GM23338 (cell line): Measurements from ENCODE around the gene LIG4. TPM values are rescaled to one million over a fixed set of nuclear protein-coding genes. Genes with fewer than 3 reads are reported as not detected.
A peak's percentile ranks its signal among the peaks of the same experiment; 100 is the strongest.

ENCODE experiments used
- ATAC-seq: fragments of 200-7000 bp; cut with Tn5 transposase; 3 replicates; pipeline ENCODE4 v1.9.1; 2020
- DNase-seq: peaks from one replicate; pipeline ENCODE4 v3.0.0-alpha.2; 2015; ENCODE audit warnings: low spot score
- H2AFZ ChIP-seq: fragments of 200-600 bp; sonication (generic); 2 replicates; pipeline ENCODE4 v1.8.0; 2016; ENCODE audit warnings: antibody characterized with exemption, mild to moderate bottlenecking, moderate library complexity
- H3F3A ChIP-seq: fragments of 200-600 bp; sonication (generic); replicated peaks from 2 replicates; pipeline ENCODE4 v1.8.0; 2017; ENCODE audit warnings: antibody characterized with exemption, mixed run types, low read depth
- H3K27ac ChIP-seq: fragments of 200-600 bp; sonication (generic); 2 replicates; pipeline ENCODE4 v1.6.1; 2016; ENCODE audit warnings: low read depth
- H3K27me3 ChIP-seq: fragments of 200-600 bp; sonication (generic); 2 replicates; pipeline ENCODE4 v1.8.0; 2016; ENCODE audit warnings: mild to moderate bottlenecking, mixed run types, moderate library complexity; ENCODE audit not compliant: insufficient read depth
- H3K36me3 ChIP-seq: fragments of 200-600 bp; sonication (generic); 2 replicates; pipeline ENCODE4 v1.8.0; 2016; ENCODE audit warnings: mild to moderate bottlenecking; ENCODE audit not compliant: insufficient read depth
- H3K4me1 ChIP-seq: fragments of 200-600 bp; sonication (generic); 2 replicates; pipeline ENCODE4 v1.8.0; 2016; ENCODE audit warnings: mild to moderate bottlenecking, moderate library complexity; ENCODE audit not compliant: insufficient read depth
- H3K4me2 ChIP-seq: fragments of 200-600 bp; sonication (generic); 2 replicates; pipeline ENCODE4 v1.7.1; 2017; ENCODE audit warnings: mixed run types
- H3K4me3 ChIP-seq: fragments of 200-600 bp; sonication (generic); 2 replicates; pipeline ENCODE4 v1.6.1; 2016; ENCODE audit warnings: mixed run types
- H3K79me2 ChIP-seq: fragments of 200-600 bp; sonication (generic); replicated peaks from 2 replicates; pipeline ENCODE4 v1.8.0; 2017; ENCODE audit warnings: mild to moderate bottlenecking; ENCODE audit not compliant: insufficient read depth
- H3K9me2 ChIP-seq: fragments of 200-600 bp; sonication (generic); 2 replicates; pipeline ENCODE4 v1.8.0; 2017; ENCODE audit not compliant: insufficient read depth
- H4K20me1 ChIP-seq: fragments of 200-600 bp; sonication (generic); replicated peaks from 2 replicates; pipeline ENCODE4 v1.8.0; 2017; ENCODE audit warnings: mild to moderate bottlenecking; ENCODE audit not compliant: insufficient read depth
- H3K27ac Mint-ChIP-seq: 2 replicates; pipeline ENCODE4 v1.8.0; 2020; ENCODE audit warnings: inconsistent platforms, mild to moderate bottlenecking, moderate library complexity, mixed read lengths
- H3K27me3 Mint-ChIP-seq: 3 replicates; pipeline ENCODE4 v1.8.0; 2022; ENCODE audit warnings: low read depth, mild to moderate bottlenecking, moderate library complexity, mixed read lengths, inconsistent platforms; ENCODE audit not compliant: insufficient read depth, poor library complexity
- H3K36me3 Mint-ChIP-seq: 3 replicates; pipeline ENCODE4 v1.8.0; 2021; ENCODE audit warnings: low read depth, mild to moderate bottlenecking, inconsistent platforms, moderate library complexity, mixed read lengths
- H3K4me1 Mint-ChIP-seq: 3 replicates; pipeline ENCODE4 v1.8.0; 2020; ENCODE audit warnings: mild to moderate bottlenecking, inconsistent platforms, mixed read lengths
- H3K4me3 Mint-ChIP-seq: 3 replicates; pipeline ENCODE4 v1.8.0; 2021; ENCODE audit warnings: moderate library complexity, mild to moderate bottlenecking, inconsistent platforms, mixed read lengths
- H3K9me3 Mint-ChIP-seq: 3 replicates; pipeline ENCODE4 v1.8.0; 2020; ENCODE audit warnings: moderate library complexity, mild to moderate bottlenecking, inconsistent platforms, mixed read lengths
- CREB1 ChIP-seq: fragments of 250-450 bp; sonication (Bioruptor Pico); IDR thresholded peaks from 2 replicates; pipeline ENCODE4 v1.5.0; 2020; ENCODE audit warnings: low read depth, mild to moderate bottlenecking, moderate library complexity
- CTCF ChIP-seq, 2 experiments: fragments of 200-600 bp in 1 of 2; sonication (generic) in 1 of 2; conservative IDR thresholded peaks; 2 replicates each; pipeline versions ENCODE4 v1.5.1 to v1.6.1; 2016 to 2017; ENCODE audit warnings: antibody characterized with exemption in 2 of 2, low read depth in 2 of 2, mild to moderate bottlenecking in 2 of 2, moderate library complexity in 1 of 2
- EZH2 ChIP-seq: fragments of 200-600 bp; sonication (generic); IDR thresholded peaks from one replicate; pipeline ENCODE4 v1.8.0; 2017; ENCODE audit warnings: antibody characterized with exemption, mild to moderate bottlenecking, low read depth; ENCODE audit not compliant: unreplicated experiment
- EZH2phosphoT487 ChIP-seq: fragments of 200-600 bp; sonication (generic); IDR thresholded peaks from one replicate; pipeline ENCODE4 v1.8.1; 2018; ENCODE audit warnings: antibody characterized with exemption; ENCODE audit not compliant: unreplicated experiment
- NANOG ChIP-seq: IDR thresholded peaks from 2 replicates; pipeline ENCODE4 v1.6.1; 2016; ENCODE audit warnings: antibody characterized with exemption, borderline replicate concordance
- POLR2AphosphoS5 ChIP-seq: IDR thresholded peaks from 2 replicates; pipeline ENCODE4 v1.6.1; 2016; ENCODE audit warnings: antibody characterized with exemption, low read depth
- ZNF114 ChIP-seq: fragments of 250-450 bp; sonication (Bioruptor Pico); IDR thresholded peaks from 2 replicates; pipeline ENCODE4 v1.5.0; 2020; ENCODE audit warnings: mild to moderate bottlenecking, moderate library complexity
- ZNF462 ChIP-seq: fragments of 250-450 bp; sonication (Bioruptor Pico); IDR thresholded peaks from 2 replicates; pipeline ENCODE4 v1.5.0; 2020; ENCODE audit warnings: mild to moderate bottlenecking, moderate library complexity
- polyA plus RNA-seq: library from polyadenylated mRNA; unstranded; fragments of >200 nt; fragmentation: Nextera tagmentation; extraction: Ambion mirVana; gene quantifications from 2 replicates; pipeline ENCODE4 v1.2.1, GENCODE V29; 2016
- total RNA-seq: library from RNA; depleted of rRNA; stranded (reverse); fragments of >200 nt; shearing (Covaris generic); gene quantifications from 2 replicates; pipeline ENCODE4 v1.2.3, GENCODE V29; 2014

The LIG4 gene
- total and polyA plus RNA-seq, 2 experiments from 2014 or later = 2.6 to 4.9 TPM

GRCh38 chr13:108214441-108215271, 680 bp downstream of the LIG4 start (continued):
- TF ChIP-seq ZNF462 (CRISPR knock-in tag) = no peak

GRCh38 chr13:108213946-108214345, 1.4 kb downstream of the LIG4 start:
- DNase-seq = no peak
- peaks cover 11% of the 10 kb centered on the region for H3K4me1 Mint-ChIP-seq
- TF ChIP-seq CREB1 (CRISPR knock-in tag) (no peak), EZH2phosphoT487 (no peak), POLR2AphosphoS5 (no peak), ZNF114 (no peak), CTCF (conservative IDR thresholded peaks at IDR 0.05; ENCODE audit: low read depth in 2 of 2) (no peak), NANOG (no peak), EZH2 (no peak)

More at GRCh38 chr13:108213946-108214345, 1.4 kb downstream of the LIG4 start:
- H3K9me3 Mint-ChIP-seq = no peaks in the 10 kb centered on the region
- Histone ChIP-seq H3K36me3 (peaks cover 3% of the 10 kb centered on the region; the same call in 1 of the 2 replicates), H3K79me2 (peaks cover 3% of the 10 kb centered on the region), H3K4me2 (peak overlapping the region; percentile 87), H3K27ac (no peak overlapping the region), H4K20me1 (peaks cover 8% of the 10 kb centered on the region; the same call in 1 of the 2 replicates), H3K4me1 (peaks cover 9% of the 10 kb centered on the region; the same call in 1 of the 2 replicates), H3F3A (0 out of 2 replicates have a peak, but pooled peaks cover 3% of the 10 kb centered on the region), H2AFZ (peak overlapping the region; percentile 75; the same call in 1 of the 2 replicates), H3K4me3 (peak overlapping the region; percentile 74), H3K9me2 (no peaks in the 10 kb centered on the region), H3K27me3 (no peaks in the 10 kb centered on the region)
- H3K4me3 Mint-ChIP-seq = peak overlapping the region; percentile 86
- H3K36me3 Mint-ChIP-seq = peaks cover 9% of the 10 kb centered on the region; the same call in 2 of the 3 replicates
- H3K27ac Mint-ChIP-seq = no peak overlapping the region
- H3K27me3 Mint-ChIP-seq = peaks cover 6% of the 10 kb centered on the region
- ATAC-seq = no peak
